HG03280 (cell line): Measurements from ENCODE around the gene AZI2.

ENCODE experiments used
- ATAC-seq: cut with Tn5 transposase; IDR thresholded peaks from one replicate; pipeline ENCODE4 v1.9.1; 2021; ENCODE audit warnings: mild to moderate bottlenecking, moderate library complexity; ENCODE audit not compliant: unreplicated experiment

The AZI2 gene

DNA sequence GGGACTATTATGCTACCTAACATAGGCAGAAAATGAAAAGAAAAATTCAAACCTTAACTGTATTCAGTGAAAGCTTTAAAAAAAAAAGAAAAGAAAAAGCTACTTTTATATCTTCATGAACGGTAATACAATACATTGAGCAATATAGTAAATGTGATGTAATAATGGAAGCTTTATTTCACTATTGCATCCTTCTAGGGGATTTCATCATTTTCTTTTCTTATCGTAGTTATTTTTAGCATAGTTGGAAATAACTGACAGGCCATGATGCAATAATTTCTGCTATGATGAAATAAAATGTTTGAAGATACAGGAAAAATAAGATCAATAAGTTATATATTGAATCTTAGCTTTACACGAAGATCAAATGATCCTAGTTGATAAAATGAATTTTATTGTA lies 40.4 kb downstream of the AZI2 start:
- ATAC-seq, result no peak

DNA sequence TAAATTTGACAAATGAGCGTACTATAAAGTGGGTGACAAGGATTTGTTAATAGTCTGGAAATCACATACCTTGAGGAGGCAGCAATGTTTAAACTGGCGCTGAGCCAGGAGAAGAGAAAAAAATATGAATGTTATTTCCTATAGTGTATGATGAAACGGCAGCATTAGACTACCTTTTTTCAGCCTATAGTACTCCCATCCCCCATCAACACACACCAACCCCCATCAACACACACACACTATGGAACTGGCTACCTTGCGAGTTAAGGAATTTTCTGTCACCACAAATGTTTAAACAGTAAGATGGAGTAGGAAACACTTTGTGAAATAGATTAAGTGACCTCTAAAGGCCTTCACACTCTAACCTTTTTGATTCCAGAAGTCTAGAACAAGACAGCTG lies 46.9 kb downstream of the AZI2 start:
- no peak for ATAC-seq

DNA sequence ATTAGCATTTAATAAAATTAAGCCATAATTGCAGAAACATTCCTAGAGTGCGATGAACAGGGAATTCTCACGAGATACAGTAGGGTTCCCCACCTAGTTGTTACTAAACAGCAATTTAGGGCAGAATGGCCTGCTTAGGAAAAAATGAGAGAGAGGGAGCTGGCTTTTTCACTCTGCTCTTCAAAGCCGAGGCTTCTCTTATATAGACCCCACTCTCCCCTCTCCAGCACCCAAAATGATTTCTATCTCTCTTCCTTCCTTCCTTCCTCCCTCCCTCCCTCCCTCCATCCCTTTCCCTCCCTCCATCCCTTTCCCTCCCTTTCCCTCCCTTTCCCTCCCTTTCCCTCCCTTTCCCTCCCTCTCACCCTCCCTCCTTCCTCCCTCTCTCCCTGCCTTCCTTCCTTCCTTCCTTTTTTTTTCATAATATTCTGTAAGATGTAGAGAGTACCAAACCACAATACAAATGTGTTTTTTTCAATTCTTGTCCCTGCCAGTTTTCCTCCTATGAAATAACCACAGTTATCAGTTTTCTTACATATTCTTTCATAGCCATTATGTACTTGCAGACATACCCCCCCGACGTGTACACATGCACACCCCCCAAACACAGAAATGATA lies 48.2 kb downstream of the AZI2 start:
- ATAC-seq, result no peak

DNA sequence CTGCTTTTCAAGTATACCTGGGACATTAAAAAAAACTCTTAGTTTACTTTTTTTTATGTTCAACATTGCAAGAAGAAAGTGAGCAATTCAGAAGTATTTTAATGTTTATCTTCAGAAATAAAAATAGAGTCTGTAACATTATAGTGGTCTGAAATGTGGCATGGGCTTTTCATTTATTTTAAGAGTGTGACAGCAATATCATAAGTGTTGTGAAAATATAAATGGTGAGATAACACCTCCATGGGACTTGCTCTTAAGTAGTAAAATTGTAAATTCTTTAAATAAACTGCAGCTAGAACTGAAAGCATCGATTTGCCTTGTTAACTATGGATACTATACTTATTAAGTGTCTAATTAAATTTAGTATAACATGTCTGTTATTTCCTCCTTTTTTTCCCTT lies 48.9 kb downstream of the AZI2 start:
- no peak for ATAC-seq

DNA sequence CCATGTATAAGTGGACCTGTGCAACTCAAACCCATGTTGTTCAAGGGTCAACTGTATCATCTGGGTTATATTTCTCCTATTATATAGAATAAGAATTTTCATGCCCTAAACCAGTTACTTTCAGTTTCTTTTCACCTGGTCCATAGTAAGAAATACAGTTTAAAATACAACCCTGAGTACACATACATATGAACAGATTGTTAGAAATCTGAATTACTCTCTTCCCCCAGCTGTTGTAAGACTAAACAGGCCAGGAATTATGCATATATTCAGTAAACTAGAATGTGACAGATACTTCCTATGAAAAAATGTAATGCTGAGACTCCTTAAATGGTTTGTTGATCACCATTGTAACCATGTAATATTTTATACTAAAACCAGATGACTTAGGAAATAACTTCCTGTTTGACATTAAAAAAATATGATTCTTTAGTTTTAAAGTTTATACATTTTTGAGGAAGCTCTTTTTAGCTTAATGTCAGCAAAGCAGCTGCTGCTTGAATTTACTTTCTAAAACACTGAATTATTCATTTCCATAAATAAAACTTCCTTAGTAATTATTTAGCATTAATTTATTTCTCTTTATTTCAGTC lies 52.6 kb downstream of the AZI2 start:
- ATAC-seq, result no peak

DNA sequence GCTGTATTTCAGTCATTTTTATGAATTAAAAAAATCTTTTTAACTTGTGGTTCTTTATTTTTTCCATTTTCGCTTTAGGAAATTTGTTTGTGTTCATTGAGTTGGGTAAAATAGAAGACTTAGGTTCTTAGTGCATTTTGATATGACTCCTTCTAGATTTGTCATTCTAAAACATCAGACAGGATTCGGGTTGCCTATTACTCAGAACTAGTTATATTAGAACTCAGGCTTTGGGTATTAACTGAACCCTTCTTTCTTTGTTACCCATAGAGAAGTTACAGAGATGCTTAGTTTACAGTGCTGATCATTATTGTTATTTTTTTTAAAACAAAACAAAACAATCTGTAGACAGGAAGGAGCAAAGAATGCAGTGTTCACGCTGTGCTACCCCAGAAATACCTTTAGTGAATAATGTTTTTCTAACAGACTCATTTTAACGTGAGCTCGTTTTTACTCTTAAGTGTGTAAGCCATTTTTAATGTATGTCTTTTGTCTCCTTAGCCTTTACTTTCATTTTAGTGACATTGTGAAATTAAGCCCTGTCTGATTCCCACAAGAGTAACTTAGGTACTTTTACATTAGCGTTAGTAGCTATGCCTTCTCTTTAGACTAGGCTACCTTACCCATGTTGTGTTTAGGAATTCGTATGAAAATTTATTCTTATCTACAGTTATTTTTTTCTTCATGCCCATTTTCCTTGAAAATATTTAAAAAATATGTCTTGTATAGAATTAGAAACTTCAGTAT lies 53.8 kb downstream of the AZI2 start:
- no peak for ATAC-seq

DNA sequence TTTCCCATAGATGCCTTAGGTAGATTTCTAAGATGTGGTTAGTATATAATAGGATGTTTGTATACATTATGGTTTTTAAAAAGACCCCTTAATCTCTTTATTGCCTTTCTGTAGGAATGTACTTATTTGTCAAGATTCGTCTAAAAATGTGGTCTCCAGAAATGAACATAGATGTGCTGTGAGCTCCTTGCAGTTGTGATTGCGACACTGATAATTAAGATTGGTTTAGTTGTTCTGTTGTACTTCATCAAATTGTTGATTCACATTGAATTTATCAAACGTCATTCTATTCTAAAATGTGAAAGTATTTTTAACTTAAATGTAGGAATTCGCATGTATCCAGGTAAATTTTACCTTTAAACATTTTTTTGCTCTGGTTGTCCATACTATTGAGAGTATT lies 56.0 kb downstream of the AZI2 start:
- ATAC-seq, result no peak

DNA sequence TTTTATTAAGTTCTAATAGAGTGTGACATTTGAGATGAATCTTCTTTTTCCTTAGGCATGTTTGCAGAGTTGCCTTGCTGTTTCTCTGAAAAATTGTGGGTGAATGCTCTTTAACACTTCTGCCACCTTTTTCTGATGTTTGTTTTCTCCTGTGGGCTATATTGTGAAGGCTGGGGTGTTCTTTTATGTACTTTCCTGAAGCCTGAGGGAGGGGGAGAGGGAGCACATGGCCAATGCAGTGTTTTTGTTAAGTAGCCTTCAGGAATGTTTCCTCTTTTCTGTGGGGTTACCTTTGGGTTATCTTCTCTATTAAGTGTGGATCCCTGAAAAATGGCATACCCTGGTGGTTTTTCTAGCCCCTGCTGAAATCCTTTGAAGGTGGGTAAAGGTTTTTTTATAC lies 57.0 kb downstream of the AZI2 start:
- no peak for ATAC-seq

DNA sequence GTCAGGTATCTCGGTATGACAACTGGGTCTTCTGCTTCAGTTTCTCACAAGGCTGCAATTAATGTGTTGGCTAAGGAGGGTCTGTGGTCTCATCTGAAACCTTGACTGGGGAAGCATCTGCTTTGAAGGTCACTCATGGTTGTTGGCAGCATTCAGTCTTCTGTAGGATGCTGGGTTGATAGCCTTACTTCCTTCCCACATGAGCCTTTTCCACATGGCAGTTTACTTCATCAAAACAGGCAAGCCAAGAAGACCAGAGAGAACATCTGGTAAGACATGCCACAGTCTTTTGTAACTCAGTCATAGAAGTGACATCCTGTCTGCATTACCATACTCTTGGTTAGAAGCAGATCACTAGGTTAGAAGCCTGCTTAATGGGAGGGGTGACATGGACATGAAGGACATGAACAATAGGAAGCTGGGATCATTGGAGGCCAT lies 57.7 kb downstream of the AZI2 start:
- no peak for ATAC-seq

DNA sequence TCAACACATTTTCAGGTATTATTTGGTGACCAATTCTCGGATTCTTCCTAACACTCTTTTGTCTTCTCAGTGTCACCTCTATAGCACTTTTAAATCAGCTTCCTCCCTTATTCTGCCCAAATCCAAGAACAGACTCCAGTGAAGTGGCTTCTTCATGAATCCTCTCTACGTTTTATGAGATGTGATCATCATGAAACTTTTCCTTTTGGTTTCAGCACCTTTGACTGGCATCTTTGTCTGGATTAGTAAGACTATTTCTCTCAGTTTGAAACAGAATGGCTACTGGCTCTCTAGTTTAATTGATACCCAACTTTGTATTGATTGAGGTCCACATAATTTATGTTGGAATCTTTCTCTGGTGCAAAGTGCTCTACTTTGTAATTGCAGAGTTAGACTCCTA lies 61.6 kb downstream of the AZI2 start:
- no peak for ATAC-seq

DNA sequence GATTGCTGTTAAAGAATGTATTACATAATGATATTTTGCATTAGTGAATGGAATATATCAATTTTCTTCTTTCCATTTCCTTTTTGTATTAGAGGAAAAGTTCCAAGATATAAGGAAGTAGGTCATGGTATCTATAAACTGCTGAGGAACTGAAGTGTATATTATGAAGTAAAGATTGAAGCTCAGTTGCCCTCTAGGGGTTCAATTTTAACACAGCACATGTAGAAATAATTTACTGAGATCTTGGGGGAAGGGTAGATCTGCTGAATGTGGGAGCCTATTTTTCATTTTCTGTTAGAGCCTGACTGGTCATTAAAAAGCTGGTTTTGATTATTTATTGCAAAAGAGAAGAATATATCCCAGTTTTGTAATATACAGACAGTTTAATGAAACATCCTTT lies 62.0 kb downstream of the AZI2 start:
- peak; percentile 85 for ATAC-seq

DNA sequence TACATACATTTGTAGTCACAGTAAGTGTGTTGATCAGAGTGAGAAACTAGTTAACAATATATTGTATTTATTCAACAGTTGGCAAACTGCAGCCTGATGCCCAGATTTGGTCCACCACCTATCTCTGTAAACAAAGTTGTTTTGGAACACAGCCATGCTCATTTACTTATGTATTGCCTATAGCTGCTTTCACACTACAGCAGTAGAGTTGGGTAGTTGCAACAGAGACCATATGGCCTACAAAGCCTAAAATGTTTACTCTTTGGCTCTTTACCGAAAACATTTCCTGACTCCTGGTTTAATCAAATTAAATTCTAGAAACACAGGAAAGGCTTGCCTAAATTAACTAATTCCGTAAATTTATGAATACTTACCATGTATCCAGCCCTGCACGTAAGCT lies 67.8 kb downstream of the AZI2 start:
- ATAC-seq, result no peak

DNA sequence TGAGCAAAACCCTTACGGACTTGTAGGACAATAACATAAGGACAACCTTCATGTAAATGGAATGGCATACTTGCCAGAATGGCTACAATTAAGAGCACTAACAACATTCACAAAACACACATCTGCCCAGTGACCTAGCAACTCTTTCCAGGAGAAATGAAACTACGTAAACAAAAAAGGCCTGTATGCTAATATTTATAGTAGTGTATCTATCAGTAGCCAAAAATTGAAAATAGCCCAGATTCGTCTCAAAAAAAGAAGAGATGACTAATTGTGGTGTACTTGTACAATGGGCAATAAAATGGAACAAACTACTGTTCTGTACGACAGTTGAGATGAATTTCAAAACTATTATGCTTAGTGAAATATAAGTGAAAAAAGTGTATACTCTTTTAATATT lies 68.9 kb downstream of the AZI2 start:
- no peak for ATAC-seq

DNA sequence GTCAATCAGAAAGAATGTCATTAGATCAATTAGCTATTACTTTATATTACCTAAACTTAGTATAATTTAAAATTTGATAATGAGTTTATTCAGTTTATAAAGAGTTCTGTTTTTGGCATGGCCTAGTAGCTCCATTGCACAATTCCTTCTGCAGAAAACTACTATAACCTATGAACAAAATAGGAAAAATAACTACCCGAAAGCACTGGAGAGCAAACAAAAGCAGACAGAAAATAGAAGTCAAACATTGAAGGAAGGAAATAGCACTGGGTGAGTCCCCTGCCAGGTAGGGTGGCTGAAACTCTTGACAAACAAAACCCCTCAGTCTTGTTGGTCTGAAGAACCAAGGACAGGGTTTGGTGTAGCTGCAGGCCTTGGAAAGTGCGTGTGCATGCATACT lies 69.7 kb downstream of the AZI2 start:
- ATAC-seq, result no peak

DNA sequence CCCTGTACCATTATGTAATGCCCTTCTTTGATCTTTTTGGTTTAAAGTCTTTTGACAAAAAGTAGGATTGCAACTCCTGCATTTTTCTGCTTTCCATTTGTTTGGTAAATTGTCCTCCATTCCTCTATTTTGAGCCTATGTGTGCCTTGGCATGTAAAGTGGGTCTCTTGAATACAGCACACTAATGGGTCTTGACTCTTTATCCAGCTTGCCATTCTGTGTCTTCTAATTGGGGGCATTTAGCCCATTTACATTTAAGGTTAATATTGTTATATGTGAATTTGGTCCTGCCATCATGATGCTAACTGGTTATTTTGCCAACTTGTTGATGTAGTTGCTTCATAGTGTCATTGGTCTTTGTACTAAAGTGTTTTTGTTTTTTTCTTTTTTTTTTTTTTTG lies 74.8 kb downstream of the AZI2 start:
- ATAC-seq, result no peak
